ENCODE measurements around the gene FBXW5. TPM values are rescaled to one million over a fixed set of nuclear protein-coding genes. Genes with fewer than 3 reads are reported as not detected.

Gene FBXW5
- polyA plus RNA-seq, 3 donors, result 85.3 to 117 (median 92.7) TPM

- H3K27ac ChIP-seq (ENCODE audit: low read depth in 1 of 2, low read length in 2 of 2), result no peak overlapping the region
- Mint-ChIP-seq H3K4me1 (peaks cover 4% of the 10 kb centered on the region), H3K27me3 (ENCODE audit: low read depth in 3 of 3) (peaks cover 55 to 65% (median 61%) of the 10 kb centered on the region in 3 donors), H3K27ac (no peak overlapping the region), H3K36me3 (peaks cover 0 to 3% of the 10 kb centered on the region in 2 donors), H3K9me3 (peaks cover 0 to 10% (median 0%) of the 10 kb centered on the region in 7 donors), H3K4me3 (peak overlapping the region in 1 of 2 donors; percentile 68)
- no peaks in the 10 kb centered on the region for H3K9me3 ChIP-seq (replicated peaks in 1 of 2; ENCODE audit: control insufficient read depth in 1 of 2, insufficient read depth in 1 of 2, low read length in 2 of 2)
- peaks cover under 1% of the 10 kb centered on the region in 2 donors for H3K4me1 ChIP-seq (ENCODE audit: control insufficient read depth in 1 of 2, insufficient read depth in 2 of 2, low read length in 2 of 2)
- no peaks in the 10 kb centered on the region for H4K20me1 ChIP-seq (ENCODE audit: insufficient read depth, low read length)
- no peaks in the 10 kb centered on the region for H3K79me2 ChIP-seq (ENCODE audit: insufficient read depth, low read length)
- H3K27me3 ChIP-seq (ENCODE audit: control insufficient read depth in 2 of 2, insufficient read depth in 2 of 2, low read length in 2 of 2), result peaks cover 19 to 45% of the 10 kb centered on the region in 2 donors
- intact Hi-C loops (cut with micrococcal nuclease), result no loop called here
- no peak for DNase-seq
- 17% methylated on average over 32 of the region's 33 CpGs for WGBS (ENCODE audit: insufficient coverage)
- H2AFZ ChIP-seq (ENCODE audit: insufficient read depth, low read depth, low read length, poor library complexity, severe bottlenecking), result no peak overlapping the region
- no peak overlapping the region for H3K9ac ChIP-seq (ENCODE audit: insufficient read depth, low read length, poor library complexity, severe bottlenecking)
- TF ChIP-seq CTCF (IDR thresholded peaks at IDR 0.05), result no peak
- no peaks in the 10 kb centered on the region for H3K36me3 ChIP-seq (replicated peaks in 1 of 2; ENCODE audit: control insufficient read depth in 1 of 2, insufficient read depth in 2 of 2, low read length in 2 of 2)
- H3K4me2 ChIP-seq (replicated peaks; ENCODE audit: extremely low read depth, low read length, poor library complexity, severe bottlenecking), result no peak overlapping the region
- no peak overlapping the region for H3K4me3 ChIP-seq (replicated peaks in 1 of 3; ENCODE audit: low read depth in 2 of 3, low read length in 3 of 3)
These were observed 41.3 kb upstream of the FBXW5 start for GRCh38 chr9:136985853-136986252.

- no peaks in the 10 kb centered on the region for H3K79me2 ChIP-seq (ENCODE audit: insufficient read depth, low read length)
- H3K36me3 ChIP-seq (replicated peaks in 1 of 2; ENCODE audit: control insufficient read depth in 1 of 2, insufficient read depth in 2 of 2, low read length in 2 of 2), result no peaks in the 10 kb centered on the region
- no peak overlapping the region for H3K9ac ChIP-seq (ENCODE audit: insufficient read depth, low read length, poor library complexity, severe bottlenecking)
- H4K20me1 ChIP-seq (ENCODE audit: insufficient read depth, low read length), result no peaks in the 10 kb centered on the region
- H3K9me3 ChIP-seq (replicated peaks in 1 of 2; ENCODE audit: control insufficient read depth in 1 of 2, insufficient read depth in 1 of 2, low read length in 2 of 2), result no peaks in the 10 kb centered on the region
- H3K4me3 Mint-ChIP-seq, result no peak overlapping the region
- no peak for DNase-seq
- H3K4me1 ChIP-seq (ENCODE audit: control insufficient read depth in 1 of 2, insufficient read depth in 2 of 2, low read length in 2 of 2), result no peaks in the 10 kb centered on the region
- peaks cover 54 to 68% (median 58%) of the 10 kb centered on the region in 3 donors for H3K27me3 Mint-ChIP-seq (ENCODE audit: low read depth in 3 of 3)
- H3K27me3 ChIP-seq (ENCODE audit: control insufficient read depth in 2 of 2, insufficient read depth in 2 of 2, low read length in 2 of 2), result peaks cover 19 to 45% of the 10 kb centered on the region in 2 donors
- H3K4me2 ChIP-seq (replicated peaks; ENCODE audit: extremely low read depth, low read length, poor library complexity, severe bottlenecking), result no peak overlapping the region
- peaks cover 0 to 7% (median 0%) of the 10 kb centered on the region in 7 donors for H3K9me3 Mint-ChIP-seq
- no peaks in the 10 kb centered on the region for H3K4me1 Mint-ChIP-seq
- no peak overlapping the region for H2AFZ ChIP-seq (ENCODE audit: insufficient read depth, low read depth, low read length, poor library complexity, severe bottlenecking)
- no peak for TF ChIP-seq CTCF (IDR thresholded peaks at IDR 0.05)
- WGBS (ENCODE audit: insufficient coverage), result 5% methylated on average over 41 of the region's 48 CpGs
- no peak overlapping the region for H3K4me3 ChIP-seq (replicated peaks in 1 of 3; ENCODE audit: low read depth in 2 of 3, low read length in 3 of 3)
- intact Hi-C loops (cut with micrococcal nuclease), result no loop called here
- H3K27ac ChIP-seq (ENCODE audit: low read depth in 1 of 2, low read length in 2 of 2), result no peak overlapping the region
- H3K27ac Mint-ChIP-seq, result no peak overlapping the region
- peaks cover 0 to 3% of the 10 kb centered on the region in 2 donors for H3K36me3 Mint-ChIP-seq
These were observed 40.6 kb upstream of the FBXW5 start for GRCh38 chr9:136985027-136985602.
